ENCODE data around the gene RBM20.
"Not testable (repeated sequence)": the region's sequence is repeated elsewhere in the genome, so short reads cannot be mapped to it uniquely, and the experiment has no call there.

RBM20 gene

DNA sequence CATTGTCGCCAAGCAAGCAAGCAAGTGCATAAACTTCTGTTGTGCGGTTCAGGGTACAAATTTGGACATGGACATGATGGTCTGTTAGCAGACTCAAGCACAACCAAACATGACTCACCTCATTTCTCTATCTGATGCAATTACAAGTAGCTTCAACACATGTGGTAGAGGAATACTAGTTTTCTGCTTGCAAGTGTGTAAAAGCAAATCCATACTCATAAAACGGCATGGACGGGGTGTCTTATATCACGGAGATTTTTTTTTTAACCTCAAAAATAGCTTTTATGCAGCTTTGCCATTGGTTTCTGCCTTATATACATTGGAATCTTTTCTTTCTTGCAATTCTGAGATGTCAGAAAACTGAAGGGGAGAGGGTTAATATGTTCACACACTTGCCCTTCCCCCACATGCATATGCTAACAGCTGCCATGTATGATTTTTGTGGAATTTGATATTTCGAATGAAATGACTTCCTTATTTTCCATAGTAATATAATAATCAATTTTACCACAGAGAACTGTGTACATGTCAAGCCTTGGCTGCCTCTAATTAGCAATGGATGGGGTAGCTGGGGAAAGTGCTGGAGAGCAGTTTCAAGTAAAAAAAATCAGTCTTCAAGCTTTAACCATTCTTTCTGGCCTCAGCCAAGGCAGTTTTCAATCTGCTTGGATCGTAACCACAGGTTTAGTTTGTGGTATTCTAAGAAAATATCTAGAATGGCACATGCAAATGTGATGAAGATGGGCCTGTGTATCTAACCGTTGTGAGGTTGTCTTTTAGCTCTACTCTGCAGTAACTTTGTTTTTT lies 121.6 kb downstream of the RBM20 start:
- TF ChIP-seq CTCF (conservative IDR thresholded peaks at IDR 0.05; ENCODE audit: low read depth, low read length): no peak

DNA sequence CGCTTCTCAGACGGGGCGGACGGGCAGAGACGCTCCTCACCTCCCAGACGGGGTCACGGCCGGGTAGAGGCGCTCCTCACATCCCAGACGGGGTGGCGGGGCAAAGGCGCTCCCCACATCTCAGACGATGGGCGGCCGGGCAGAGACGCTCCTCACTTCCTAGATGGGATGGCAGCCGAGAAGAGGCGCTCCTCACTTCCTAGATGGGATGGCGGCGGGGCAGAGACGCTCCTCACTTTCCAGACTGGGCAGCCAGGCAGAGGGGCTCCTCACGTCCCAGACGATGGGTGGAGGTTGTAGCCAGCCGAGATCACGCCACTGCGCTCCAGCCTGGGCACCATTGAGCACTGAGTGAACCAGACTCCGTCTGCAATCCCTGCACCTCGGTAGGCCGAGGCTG lies 123.5 kb downstream of the RBM20 start:
- DNase-seq (ENCODE audit: low read depth); H3K4me3 ChIP-seq (ENCODE audit: low read length): not testable (repeated sequence)

More for the DNA sequence above, 121.6 kb downstream of the RBM20 start:
- H3K4me3 ChIP-seq (ENCODE audit: low read length): no peak overlapping the region
- no peak for DNase-seq (ENCODE audit: low read depth)

GRCh38 chr10:110770243-110770642 lies 126.1 kb downstream of the RBM20 start:
- no peak overlapping the region for H3K4me3 ChIP-seq (ENCODE audit: low read length)
- no peak for DNase-seq (ENCODE audit: low read depth)
- no peak for TF ChIP-seq CTCF (conservative IDR thresholded peaks at IDR 0.05; ENCODE audit: low read depth, low read length)

- no peak overlapping the region for H3K4me3 ChIP-seq (ENCODE audit: low read length)
- no peak for DNase-seq (ENCODE audit: low read depth)
- TF ChIP-seq CTCF (conservative IDR thresholded peaks at IDR 0.05; ENCODE audit: low read depth, low read length): no peak
Measured at GRCh38 chr10:110771486-110771885, 127.3 kb downstream of the RBM20 start.

GRCh38 chr10:110771991-110772390 lies 127.9 kb downstream of the RBM20 start:
- TF ChIP-seq CTCF (conservative IDR thresholded peaks at IDR 0.05; ENCODE audit: low read depth, low read length): no peak
- DNase-seq (ENCODE audit: low read depth): no peak
- no peak overlapping the region for H3K4me3 ChIP-seq (ENCODE audit: low read length)

- no peak for DNase-seq (ENCODE audit: low read depth)
- no peak overlapping the region for H3K4me3 ChIP-seq (ENCODE audit: low read length)
- TF ChIP-seq CTCF (conservative IDR thresholded peaks at IDR 0.05; ENCODE audit: low read depth, low read length): no peak
Measured at GRCh38 chr10:110772454-110773025, 128.4 kb downstream of the RBM20 start.

DNA sequence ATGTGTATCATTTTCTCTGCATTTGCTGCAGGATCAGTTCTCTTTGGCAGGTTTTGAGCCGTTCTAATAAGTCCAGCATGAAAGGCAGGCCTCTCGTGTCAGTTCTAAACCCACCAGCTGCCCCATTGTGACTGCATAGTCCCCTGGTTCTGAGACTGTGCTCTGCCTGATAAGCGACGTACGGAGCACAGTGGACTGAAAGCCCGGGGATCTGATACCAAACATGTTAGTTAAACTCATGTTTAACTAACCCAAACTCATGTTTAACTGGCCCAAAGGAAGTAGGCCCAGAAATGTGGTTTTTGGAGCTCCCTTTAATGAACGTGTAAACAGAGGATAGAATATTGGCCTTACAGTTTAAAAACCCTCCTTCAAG lies 129.5 kb downstream of the RBM20 start:
- no peak for DNase-seq (ENCODE audit: low read depth)
- TF ChIP-seq CTCF (conservative IDR thresholded peaks at IDR 0.05; ENCODE audit: low read depth, low read length): no peak
- no peak overlapping the region for H3K4me3 ChIP-seq (ENCODE audit: low read length)

All from retinal pigment epithelial cell (primary cell).